ENCODE measurements around the gene GAMT.

The GAMT gene

GRCh38 chr19:1393841-1394240 is 7.5 kb downstream of the GAMT start:
- 93 to 95% methylated on average over 17 of the region's 17 CpGs for WGBS, 2 experiments
- Histone ChIP-seq H3K27ac (ENCODE audit: insufficient read depth, low read depth, low read length, poor library complexity, severe bottlenecking) (no peak overlapping the region), H3K36me3 (ENCODE audit: control insufficient read depth, insufficient read depth, low read length) (peaks cover 16% of the 10 kb centered on the region), H3K4me3 (ENCODE audit: insufficient read depth, low read depth, low read length) (no peak overlapping the region), H3K9me3 (ENCODE audit: control insufficient read depth, low read length) (no peaks in the 10 kb centered on the region), H3K27me3 (ENCODE audit: control insufficient read depth, insufficient read depth, low read length, poor library complexity, severe bottlenecking) (no peaks in the 10 kb centered on the region), H3K4me1 (ENCODE audit: control insufficient read depth, insufficient read depth, low read length) (peaks cover 7% of the 10 kb centered on the region)

GRCh38 chr19:1392939-1393530 is 8.3 kb downstream of the GAMT start:
- no peaks in the 10 kb centered on the region for H3K27me3 ChIP-seq (ENCODE audit: control insufficient read depth, insufficient read depth, low read length, poor library complexity, severe bottlenecking)
- peaks cover 19% of the 10 kb centered on the region for H3K36me3 ChIP-seq (ENCODE audit: control insufficient read depth, insufficient read depth, low read length)
- no peak overlapping the region for H3K27ac ChIP-seq (ENCODE audit: insufficient read depth, low read depth, low read length, poor library complexity, severe bottlenecking)
- 95 to 96% methylated on average over 37 of the region's 37 CpGs for WGBS, 2 experiments
- H3K9me3 ChIP-seq (ENCODE audit: control insufficient read depth, low read length) = no peaks in the 10 kb centered on the region
- no peak overlapping the region for H3K4me3 ChIP-seq (ENCODE audit: insufficient read depth, low read depth, low read length)
- peaks cover 7% of the 10 kb centered on the region for H3K4me1 ChIP-seq (ENCODE audit: control insufficient read depth, insufficient read depth, low read length)

DNA sequence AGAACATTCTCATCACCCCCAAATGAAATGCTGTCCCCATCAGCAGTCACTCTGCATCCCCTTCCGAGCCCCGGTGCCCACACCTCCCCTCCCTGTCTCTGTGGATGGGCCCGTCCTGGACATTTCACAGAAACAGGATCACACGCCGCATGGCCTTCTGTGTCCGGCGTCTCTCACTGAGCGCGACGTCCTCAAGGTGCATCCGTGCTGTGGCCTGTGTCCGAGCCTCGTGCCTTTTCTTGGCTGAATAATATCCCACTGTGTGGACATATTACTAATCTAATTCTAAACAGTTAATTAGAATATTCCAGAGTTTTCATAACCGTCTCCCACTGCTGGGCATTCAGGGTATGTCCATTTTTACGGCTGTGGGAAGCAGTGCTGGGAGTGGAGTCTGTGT is 8.9 kb downstream of the GAMT start:
- H3K4me3 ChIP-seq (ENCODE audit: insufficient read depth, low read depth, low read length) = no peak overlapping the region
- H3K4me1 ChIP-seq (ENCODE audit: control insufficient read depth, insufficient read depth, low read length) = peaks cover 7% of the 10 kb centered on the region
- no peak overlapping the region for H3K27ac ChIP-seq (ENCODE audit: insufficient read depth, low read depth, low read length, poor library complexity, severe bottlenecking)
- no peaks in the 10 kb centered on the region for H3K27me3 ChIP-seq (ENCODE audit: control insufficient read depth, insufficient read depth, low read length, poor library complexity, severe bottlenecking)
- H3K36me3 ChIP-seq (ENCODE audit: control insufficient read depth, insufficient read depth, low read length) = peaks cover 19% of the 10 kb centered on the region
- H3K9me3 ChIP-seq (ENCODE audit: control insufficient read depth, low read length) = no peaks in the 10 kb centered on the region
- 95 to 96% methylated on average over 15 of the region's 15 CpGs for WGBS, 2 experiments

- peaks cover 19% of the 10 kb centered on the region for H3K36me3 ChIP-seq (ENCODE audit: control insufficient read depth, insufficient read depth, low read length)
- H3K9me3 ChIP-seq (ENCODE audit: control insufficient read depth, low read length) = no peaks in the 10 kb centered on the region
- 93% methylated on average over 42 of the region's 42 CpGs for WGBS, 2 experiments
- H3K4me3 ChIP-seq (ENCODE audit: insufficient read depth, low read depth, low read length) = no peak overlapping the region
- no peaks in the 10 kb centered on the region for H3K27me3 ChIP-seq (ENCODE audit: control insufficient read depth, insufficient read depth, low read length, poor library complexity, severe bottlenecking)
- no peak overlapping the region for H3K27ac ChIP-seq (ENCODE audit: insufficient read depth, low read depth, low read length, poor library complexity, severe bottlenecking)
- no peaks in the 10 kb centered on the region for H3K4me1 ChIP-seq (ENCODE audit: control insufficient read depth, insufficient read depth, low read length)
Measured at GRCh38 chr19:1390890-1391423, 10.4 kb downstream of the GAMT start.

GRCh38 chr19:1389033-1389940 is 12.1 kb downstream of the GAMT start:
- Histone ChIP-seq H3K27ac (ENCODE audit: insufficient read depth, low read depth, low read length, poor library complexity, severe bottlenecking) (no peak overlapping the region), H3K36me3 (ENCODE audit: control insufficient read depth, insufficient read depth, low read length) (peaks cover 19% of the 10 kb centered on the region), H3K4me3 (ENCODE audit: insufficient read depth, low read depth, low read length) (no peak overlapping the region), H3K4me1 (ENCODE audit: control insufficient read depth, insufficient read depth, low read length) (peaks cover 5% of the 10 kb centered on the region), H3K27me3 (ENCODE audit: control insufficient read depth, insufficient read depth, low read length, poor library complexity, severe bottlenecking) (no peaks in the 10 kb centered on the region), H3K9me3 (ENCODE audit: control insufficient read depth, low read length) (no peaks in the 10 kb centered on the region)
- WGBS, 2 experiments = 93 to 95% methylated on average over 38 of the region's 39 CpGs

DNA sequence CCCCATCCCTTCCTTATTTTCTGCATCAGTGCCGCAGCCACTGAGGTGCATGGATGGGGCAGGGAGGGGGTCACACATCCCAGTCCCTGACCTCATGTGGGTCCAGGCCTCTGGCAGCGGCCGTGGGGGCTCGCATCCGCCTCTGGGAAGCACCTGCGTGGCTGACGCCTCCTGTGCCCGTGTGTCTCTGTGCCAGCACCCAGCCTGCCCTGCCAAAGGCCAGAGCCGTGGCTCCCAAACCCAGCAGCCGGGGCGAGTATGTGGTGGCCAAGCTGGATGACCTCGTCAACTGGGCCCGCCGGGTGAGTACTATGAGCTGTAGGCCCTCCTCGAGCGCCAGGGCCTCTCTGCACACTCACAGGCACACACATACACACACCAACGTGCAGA is 12.7 kb downstream of the GAMT start:
- 95 to 96% methylated on average over 17 of the region's 17 CpGs for WGBS, 2 experiments
- no peak overlapping the region for H3K4me3 ChIP-seq (ENCODE audit: insufficient read depth, low read depth, low read length)

GRCh38 chr19:1387684-1388636 is 13.4 kb downstream of the GAMT start:
- WGBS, 2 experiments = 88 to 90% methylated on average over 44 to 45 of the region's 45 CpGs

More for the DNA sequence above, 12.7 kb downstream of the GAMT start:
- Histone ChIP-seq H3K9me3 (ENCODE audit: control insufficient read depth, low read length) (no peaks in the 10 kb centered on the region), H3K36me3 (ENCODE audit: control insufficient read depth, insufficient read depth, low read length) (peaks cover 19% of the 10 kb centered on the region), H3K4me1 (ENCODE audit: control insufficient read depth, insufficient read depth, low read length) (peaks cover 6% of the 10 kb centered on the region), H3K27ac (ENCODE audit: insufficient read depth, low read depth, low read length, poor library complexity, severe bottlenecking) (no peak overlapping the region), H3K27me3 (ENCODE audit: control insufficient read depth, insufficient read depth, low read length, poor library complexity, severe bottlenecking) (no peaks in the 10 kb centered on the region)

GRCh38 chr19:1386945-1387683 is 14.2 kb downstream of the GAMT start:
- Histone ChIP-seq H3K4me3 (ENCODE audit: insufficient read depth, low read depth, low read length) (no peak overlapping the region), H3K27me3 (ENCODE audit: control insufficient read depth, insufficient read depth, low read length, poor library complexity, severe bottlenecking) (no peaks in the 10 kb centered on the region), H3K4me1 (ENCODE audit: control insufficient read depth, insufficient read depth, low read length) (peaks cover 6% of the 10 kb centered on the region), H3K9me3 (ENCODE audit: control insufficient read depth, low read length) (no peaks in the 10 kb centered on the region), H3K36me3 (ENCODE audit: control insufficient read depth, insufficient read depth, low read length) (peaks cover 10% of the 10 kb centered on the region), H3K27ac (ENCODE audit: insufficient read depth, low read depth, low read length, poor library complexity, severe bottlenecking) (no peak overlapping the region)
- 93 to 94% methylated on average over 39 of the region's 39 CpGs for WGBS, 2 experiments

More at GRCh38 chr19:1387684-1388636, 13.4 kb downstream of the GAMT start:
- H3K4me1 ChIP-seq (ENCODE audit: control insufficient read depth, insufficient read depth, low read length) = peaks cover 6% of the 10 kb centered on the region
- H3K4me3 ChIP-seq (ENCODE audit: insufficient read depth, low read depth, low read length) = no peak overlapping the region
- H3K27me3 ChIP-seq (ENCODE audit: control insufficient read depth, insufficient read depth, low read length, poor library complexity, severe bottlenecking) = no peaks in the 10 kb centered on the region
- H3K27ac ChIP-seq (ENCODE audit: insufficient read depth, low read depth, low read length, poor library complexity, severe bottlenecking) = no peak overlapping the region
- peaks cover 18% of the 10 kb centered on the region for H3K36me3 ChIP-seq (ENCODE audit: control insufficient read depth, insufficient read depth, low read length)
- H3K9me3 ChIP-seq (ENCODE audit: control insufficient read depth, low read length) = no peaks in the 10 kb centered on the region

DNA sequence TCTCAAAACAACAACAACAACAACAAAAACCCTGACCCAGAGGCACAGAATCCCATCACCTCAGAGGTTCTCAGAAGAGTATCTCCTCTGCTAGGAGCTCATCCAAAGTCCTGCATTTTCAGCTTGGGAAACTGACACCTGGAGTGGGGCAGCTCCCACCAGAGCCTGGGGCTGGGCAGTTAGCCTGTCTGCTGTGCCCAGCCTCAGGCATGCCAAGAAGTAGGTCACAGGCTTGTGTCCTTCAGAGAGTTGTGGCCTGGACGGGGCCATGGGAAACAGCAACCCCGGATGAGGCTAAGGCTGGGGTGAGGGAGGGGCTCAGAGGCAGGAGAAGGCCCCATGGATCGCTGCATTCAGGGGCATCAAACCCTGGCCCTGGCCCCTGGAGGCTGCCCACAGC is 15.5 kb downstream of the GAMT start:
- WGBS, 2 experiments = 95% methylated on average over 3 of the region's 3 CpGs
- Histone ChIP-seq H3K4me3 (ENCODE audit: insufficient read depth, low read depth, low read length) (no peak overlapping the region), H3K36me3 (ENCODE audit: control insufficient read depth, insufficient read depth, low read length) (peaks cover 10% of the 10 kb centered on the region), H3K9me3 (ENCODE audit: control insufficient read depth, low read length) (no peaks in the 10 kb centered on the region), H3K27ac (ENCODE audit: insufficient read depth, low read depth, low read length, poor library complexity, severe bottlenecking) (no peak overlapping the region), H3K4me1 (ENCODE audit: control insufficient read depth, insufficient read depth, low read length) (peaks cover 16% of the 10 kb centered on the region), H3K27me3 (ENCODE audit: control insufficient read depth, insufficient read depth, low read length, poor library complexity, severe bottlenecking) (no peaks in the 10 kb centered on the region)
